Esophagus squamous epithelium (tissue), 5 donors: ENCODE results near the gene NOS2. TPM values are rescaled to one million over a fixed set of nuclear protein-coding genes. Genes with fewer than 3 reads are reported as not detected.
"Not testable (repeated sequence)": the region's sequence is repeated elsewhere in the genome, so short reads cannot be mapped to it uniquely, and the experiment has no call there.

Experiments used
- DNase-seq: peaks from one replicate; lab custom pipeline; 2025; lab: John Stamatoyannopoulos, UW
- H3K27ac ChIP-seq, 4 donors: fragments of 200-600 bp; sonication (generic); one replicate each; pipeline ENCODE4 v1.5.1; 2016 to 2019; ENCODE audit warnings: mild to moderate bottlenecking in 1 of 4
- H3K27me3 ChIP-seq, 4 donors: fragments of 200-600 bp; sonication (generic); 1 replicate in 3 of 4; 2 replicates in 1 of 4; pipeline versions ENCODE4 v1.5.1 to v1.6.0; 2017 to 2021; ENCODE audit warnings: antibody characterized with exemption in 1 of 4
- H3K36me3 ChIP-seq, 3 donors: fragments of 200-600 bp; sonication (generic); one replicate each; pipeline ENCODE4 v1.5.1; 2016 to 2019
- H3K4me1 ChIP-seq, 3 donors: fragments of 200-600 bp; sonication (generic); one replicate each; pipeline ENCODE4 v1.5.1; 2017 to 2019
- H3K4me3 ChIP-seq, 4 donors: fragments of 200-600 bp; sonication (generic); 1 replicate in 3 of 4; 2 replicates in 1 of 4; pipeline ENCODE4 v1.5.1; 2016 to 2019; ENCODE audit warnings: mild to moderate bottlenecking in 2 of 4, moderate library complexity in 1 of 4
- H3K9me3 ChIP-seq, 3 donors: fragments of 200-600 bp; sonication (generic); one replicate each; pipeline ENCODE4 v1.5.1; 2016 to 2019
- CTCF ChIP-seq, 6 experiments: fragments of 450-650 bp in 4 of 6; fragments of 200-600 bp in 2 of 6; sonication (generic) in 2 of 6; IDR thresholded peaks; one replicate each; pipeline ENCODE4 v1.5.1; 2016 to 2019; ENCODE audit warnings: antibody characterized with exemption in 6 of 6, mild to moderate bottlenecking in 4 of 6, moderate library complexity in 4 of 6
- POLR2A ChIP-seq, 4 donors: fragments of 450-650 bp; IDR thresholded peaks; one replicate each; pipeline ENCODE4 v1.6.1; 2017; ENCODE audit warnings: antibody characterized with exemption in 4 of 4, mild to moderate bottlenecking in 4 of 4, moderate library complexity in 3 of 4
- WGBS, 2 donors: methylation state at CpG; one replicate each; pipeline ENCODE4 v1.1.5; 2018; 5-methylcytosine and 5-hydroxymethylcytosine counted together
- intact Hi-C: fragments of 100-400 bp; cut with DNase I; formaldehyde crosslinking; loops from one replicate; pipeline ENCODE4 v1.15.0; 2022
- total RNA-seq, 4 donors: library from RNA; depleted of rRNA; stranded (reverse); fragments of >200 nt; gene quantifications; one replicate each; pipeline ENCODE4 v1.1.0, GENCODE V29; 2016
- donor health status: DM: yes; HTN: yes; CAD: no.

Gene NOS2
- total RNA-seq, 4 donors from 2014 or later: 0.11 to 2.7 (median 0.86) TPM

GRCh38 chr17:27824176-27824715 is 23.9 kb upstream of the NOS2 start:
- no peaks in the 10 kb centered on the region for H3K4me1 ChIP-seq
- TF ChIP-seq CTCF (IDR thresholded peaks at IDR 0.05): no peak
- no peak for TF ChIP-seq POLR2A (IDR thresholded peaks at IDR 0.05)
- peaks cover 0 to 22% (median 11%) of the 10 kb centered on the region in 3 donors for H3K9me3 ChIP-seq
- DNase-seq: no peak
- 73 to 86% methylated on average over 2 to 3 of the region's 3 CpGs for WGBS, 2 donors
- H3K36me3 ChIP-seq: no peaks in the 10 kb centered on the region
- no peak overlapping the region for H3K4me3 ChIP-seq
- no peak overlapping the region for H3K27ac ChIP-seq
- intact Hi-C loops: no loop called here
- peaks cover 0 to 81% (median 0%) of the 10 kb centered on the region in 4 donors for H3K27me3 ChIP-seq

GRCh38 chr17:27822108-27822507 is 21.8 kb upstream of the NOS2 start:
- DNase-seq, H3K4me3 ChIP-seq, intact Hi-C loops, H3K4me1 ChIP-seq, H3K27ac ChIP-seq, H3K36me3 ChIP-seq: not testable (repeated sequence)
- WGBS, 2 donors: 86 to 90% methylated on average over 10 of the region's 10 CpGs
- Histone ChIP-seq H3K9me3 (peaks cover 0 to 22% (median 11%) of the 10 kb centered on the region in 3 donors), H3K27me3 (peaks cover 0 to 71% (median 0%) of the 10 kb centered on the region in 4 donors)

- TF ChIP-seq CTCF (IDR thresholded peaks at IDR 0.05) (no peak), POLR2A (IDR thresholded peaks at IDR 0.05) (no peak)
- 85 to 90% methylated on average over 3 of the region's 3 CpGs for WGBS, 2 donors
- no peak overlapping the region for H3K4me3 ChIP-seq
- no peak overlapping the region for H3K27ac ChIP-seq
- H3K9me3 ChIP-seq: peaks cover 0 to 22% (median 11%) of the 10 kb centered on the region in 3 donors
- H3K27me3 ChIP-seq: peaks cover 0 to 63% (median 0%) of the 10 kb centered on the region in 4 donors
- peaks cover 0 to 6% (median 4%) of the 10 kb centered on the region in 3 donors for H3K4me1 ChIP-seq
- H3K36me3 ChIP-seq: no peaks in the 10 kb centered on the region
- DNase-seq: no peak
- intact Hi-C loops: no loop called here
Measured at GRCh38 chr17:27821318-27821717, 21.0 kb upstream of the NOS2 start.

GRCh38 chr17:27819145-27819544 is 18.8 kb upstream of the NOS2 start:
- TF ChIP-seq POLR2A (IDR thresholded peaks at IDR 0.05) (no peak), CTCF (IDR thresholded peaks at IDR 0.05) (no peak)
- Histone ChIP-seq H3K27me3 (peaks cover 0 to 48% (median 0%) of the 10 kb centered on the region in 4 donors), H3K36me3 (no peaks in the 10 kb centered on the region), H3K27ac (no peak overlapping the region), H3K4me1 (peaks cover 0 to 6% (median 4%) of the 10 kb centered on the region in 3 donors), H3K9me3 (peaks cover 0 to 22% (median 11%) of the 10 kb centered on the region in 3 donors), H3K4me3 (no peak overlapping the region)
- 50 to 87% methylated on average over 1 of the region's 1 CpG for WGBS, 2 donors
- no peak for DNase-seq
- intact Hi-C loops: no loop called here

- no peak overlapping the region for H3K27ac ChIP-seq
- no peaks in the 10 kb centered on the region for H3K36me3 ChIP-seq
- peaks cover 0 to 22% (median 11%) of the 10 kb centered on the region in 3 donors for H3K9me3 ChIP-seq
- H3K27me3 ChIP-seq: peaks cover 0 to 42% (median 0%) of the 10 kb centered on the region in 4 donors
- 32 to 55% methylated on average over 6 to 7 of the region's 7 CpGs for WGBS, 2 donors
- intact Hi-C loops: no loop called here
- peaks cover 0 to 6% (median 4%) of the 10 kb centered on the region in 3 donors for H3K4me1 ChIP-seq
- TF ChIP-seq POLR2A (IDR thresholded peaks at IDR 0.05) (no peak), CTCF (IDR thresholded peaks at IDR 0.05) (no peak)
- no peak overlapping the region for H3K4me3 ChIP-seq
- no peak for DNase-seq
Measured at GRCh38 chr17:27818401-27819105, 18.2 kb upstream of the NOS2 start.
